GM13977 (cell line): ENCODE data around the gene CKAP4.

Experiments used
- DNase-seq: peaks from one replicate; pipeline ENCODE4 v3.0.0; 2012; ENCODE audit warnings: low spot score
- CTCF ChIP-seq: IDR thresholded peaks from 2 replicates; pipeline ENCODE4 v1.5.1; 2012; ENCODE audit warnings: mild to moderate bottlenecking, control low read depth; ENCODE audit not compliant: insufficient read depth; ENCODE audit errors: extremely low read depth, missing control alignments
- in situ Hi-C: fragments of 300-500 bp; cut with MboI; formaldehyde crosslinking; loops from one replicate; pipeline ENCODE4 v1.12.0; 2022; ENCODE audit warnings: low sequenced_read_pairs, low pct_unique_long_range_greater_than_20kb, mixed read lengths, inconsistent platforms; ENCODE audit not compliant: unreplicated experiment

Gene CKAP4

GRCh38 chr12:106195621-106196027 is 52.2 kb downstream of the CKAP4 start:
- no peak for DNase-seq
- TF ChIP-seq CTCF = no peak
- in situ Hi-C loops = no loop called here

- in situ Hi-C loops = no loop called here
These were observed 53.5 kb downstream of the CKAP4 start for GRCh38 chr12:106194351-106194750.

GRCh38 chr12:106193394-106194215 is 54.2 kb downstream of the CKAP4 start:
- in situ Hi-C loops = no loop called here
- no peak for DNase-seq
- TF ChIP-seq CTCF = no peak

More at GRCh38 chr12:106194351-106194750, 53.5 kb downstream of the CKAP4 start:
- no peak for TF ChIP-seq CTCF
- DNase-seq = no peak

- in situ Hi-C loops = no loop called here
- no peak for DNase-seq
- no peak for TF ChIP-seq CTCF
These were observed 55.0 kb downstream of the CKAP4 start for GRCh38 chr12:106192659-106193393.

DNA sequence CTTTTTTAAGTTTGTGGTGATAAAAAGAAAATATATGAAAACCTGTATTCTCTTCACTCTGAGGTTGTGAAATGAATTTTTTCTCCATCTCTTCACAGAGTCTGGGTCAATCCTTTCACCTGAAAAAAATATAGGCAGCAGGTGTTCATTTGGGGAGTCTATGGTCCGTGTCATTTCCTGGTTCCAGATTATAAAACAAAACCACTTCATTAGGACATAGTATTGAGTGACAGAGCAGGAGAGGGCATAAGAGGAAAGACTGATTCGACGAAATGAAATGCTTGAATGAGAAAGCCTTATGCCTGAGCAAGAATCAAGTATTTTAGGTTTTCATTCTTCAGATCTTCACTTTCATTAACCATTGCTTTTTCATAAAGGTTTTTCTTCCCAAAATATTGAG is 57.2 kb downstream of the CKAP4 start:
- no peak for TF ChIP-seq CTCF
- no peak for DNase-seq
- in situ Hi-C loops = no loop called here

GRCh38 chr12:106189341-106189740 is 58.5 kb downstream of the CKAP4 start:
- in situ Hi-C loops = no loop called here
- no peak for TF ChIP-seq CTCF
- no peak for DNase-seq
